Activated CD4-positive, alpha-beta memory T cell treated with anti-CD3 and anti-CD28 coated beads for 36 hours (primary cell): Measurements from ENCODE around the gene MYT1. TPM values are rescaled to one million over a fixed set of nuclear protein-coding genes. Genes with fewer than 3 reads are reported as not detected.

Experiments used
- CTCF ChIA-PET: fragments of 350-600 bp; sonication (Branson Sonifier 250); formaldehyde crosslinking; loops from one replicate; lab custom pipeline; 2021; ENCODE audit warnings: antibody characterized with exemption, inconsistent platforms; lab: Charles Lee
- POLR2A ChIA-PET: fragments of 350-600 bp; sonication (Branson Sonifier 250); formaldehyde crosslinking; loops from one replicate; lab custom pipeline; 2021; ENCODE audit warnings: antibody characterized with exemption; lab: Charles Lee
- DNase-seq: peaks from one replicate; pipeline ENCODE4 v3.0.0-alpha.2; 2020
- H3K27ac Mint-ChIP-seq: one replicate; pipeline ENCODE4 v1.8.0; 2021; ENCODE audit warnings: mixed read lengths
- H3K27me3 Mint-ChIP-seq: one replicate; pipeline ENCODE4 v1.8.0; 2021; ENCODE audit warnings: mixed read lengths
- H3K36me3 Mint-ChIP-seq: one replicate; pipeline ENCODE4 v1.8.0; 2021; ENCODE audit warnings: mixed read lengths
- H3K4me1 Mint-ChIP-seq: one replicate; pipeline ENCODE4 v1.8.0; 2021; ENCODE audit warnings: low read depth, mixed read lengths
- H3K4me3 Mint-ChIP-seq: one replicate; pipeline ENCODE4 v1.8.0; 2021; ENCODE audit warnings: mild to moderate bottlenecking, mixed read lengths
- H3K9me3 Mint-ChIP-seq: one replicate; pipeline ENCODE4 v1.8.0; 2021; ENCODE audit warnings: mixed read lengths
- intact Hi-C: fragments of 100-400 bp; cut with micrococcal nuclease; formaldehyde crosslinking; loops from one replicate; pipeline ENCODE4 v1.15.1; 2023
- total RNA-seq, 2 experiments: library from RNA; stranded (reverse); gene quantifications; one replicate each; pipeline ENCODE4 v1.2.3, GENCODE V29; 2021

The MYT1 gene
- total RNA-seq, 2 experiments from 2014 or later, result not detected

GRCh38 chr20:64151633-64152530 is 12.4 kb upstream of the MYT1 start:
- POLR2A ChIA-PET, result no interaction called here
- intact Hi-C loops, result no loop called here
- Mint-ChIP-seq H3K36me3 (no peaks in the 10 kb centered on the region), H3K9me3 (no peaks in the 10 kb centered on the region), H3K27me3 (no peaks in the 10 kb centered on the region), H3K4me1 (no peaks in the 10 kb centered on the region), H3K4me3 (no peak overlapping the region), H3K27ac (no peak overlapping the region)
- no peak for DNase-seq
- CTCF ChIA-PET, result no interaction called here

- H3K36me3 Mint-ChIP-seq, result no peaks in the 10 kb centered on the region
- CTCF ChIA-PET, result no interaction called here
- no peaks in the 10 kb centered on the region for H3K27me3 Mint-ChIP-seq
- H3K9me3 Mint-ChIP-seq, result no peaks in the 10 kb centered on the region
- H3K4me3 Mint-ChIP-seq, result no peak overlapping the region
- POLR2A ChIA-PET, result no interaction called here
- intact Hi-C loops, result no loop called here
- no peak for DNase-seq
- H3K4me1 Mint-ChIP-seq, result no peaks in the 10 kb centered on the region
- H3K27ac Mint-ChIP-seq, result no peak overlapping the region
These were observed 11.3 kb upstream of the MYT1 start for GRCh38 chr20:64152906-64153305.

GRCh38 chr20:64153410-64153809 is 10.8 kb upstream of the MYT1 start:
- DNase-seq, result no peak
- Mint-ChIP-seq H3K36me3 (no peaks in the 10 kb centered on the region), H3K27me3 (no peaks in the 10 kb centered on the region), H3K4me1 (no peaks in the 10 kb centered on the region), H3K9me3 (no peaks in the 10 kb centered on the region), H3K4me3 (no peak overlapping the region), H3K27ac (no peak overlapping the region)
- ChIA-PET CTCF (interaction anchor here (0.6 kb wide), 1 partner anchor 373 kb away, joined by 5 read pairs; no protein-coding TSS in a partner anchor), POLR2A (no interaction called here)
- intact Hi-C loops, result no loop called here

- no peaks in the 10 kb centered on the region for H3K4me1 Mint-ChIP-seq
- CTCF ChIA-PET, result interaction anchor here (0.6 kb wide), 1 partner anchor 374 kb away, joined by 5 read pairs; no protein-coding TSS in a partner anchor
- H3K27ac Mint-ChIP-seq, result no peak overlapping the region
- intact Hi-C loops, result no loop called here
- POLR2A ChIA-PET, result no interaction called here
- no peaks in the 10 kb centered on the region for H3K36me3 Mint-ChIP-seq
- DNase-seq, result no peak
- peaks cover 2% of the 10 kb centered on the region for H3K27me3 Mint-ChIP-seq
- H3K9me3 Mint-ChIP-seq, result no peaks in the 10 kb centered on the region
- no peak overlapping the region for H3K4me3 Mint-ChIP-seq
These were observed 10.2 kb upstream of the MYT1 start for GRCh38 chr20:64153861-64154589.

- DNase-seq, result no peak
- no peaks in the 10 kb centered on the region for H3K4me1 Mint-ChIP-seq
- peaks cover 6% of the 10 kb centered on the region for H3K27me3 Mint-ChIP-seq
- no peak overlapping the region for H3K4me3 Mint-ChIP-seq
- CTCF ChIA-PET, result no interaction called here
- POLR2A ChIA-PET, result no interaction called here
- H3K9me3 Mint-ChIP-seq, result no peaks in the 10 kb centered on the region
- no peak overlapping the region for H3K27ac Mint-ChIP-seq
- intact Hi-C loops, result no loop called here
- no peaks in the 10 kb centered on the region for H3K36me3 Mint-ChIP-seq
These were observed 9.5 kb upstream of the MYT1 start for GRCh38 chr20:64154590-64155257.

GRCh38 chr20:64155258-64156135 is 8.8 kb upstream of the MYT1 start:
- no peaks in the 10 kb centered on the region for H3K9me3 Mint-ChIP-seq
- no peak overlapping the region for H3K4me3 Mint-ChIP-seq
- no peaks in the 10 kb centered on the region for H3K36me3 Mint-ChIP-seq
- H3K27ac Mint-ChIP-seq, result no peak overlapping the region
- no peaks in the 10 kb centered on the region for H3K4me1 Mint-ChIP-seq
- DNase-seq, result no peak
- peaks cover 12% of the 10 kb centered on the region for H3K27me3 Mint-ChIP-seq
- intact Hi-C loops, result no loop called here
- POLR2A ChIA-PET, result interaction anchor here (0.6 kb wide), 1 partner anchor 73 kb away, joined by 3 read pairs; no protein-coding TSS in a partner anchor
- CTCF ChIA-PET, result no interaction called here

- Mint-ChIP-seq H3K4me3 (no peak overlapping the region), H3K36me3 (no peaks in the 10 kb centered on the region), H3K27me3 (peaks cover 19% of the 10 kb centered on the region), H3K4me1 (no peaks in the 10 kb centered on the region), H3K9me3 (no peaks in the 10 kb centered on the region), H3K27ac (no peak overlapping the region)
- no peak for DNase-seq
- intact Hi-C loops, result no loop called here
- CTCF ChIA-PET, result no interaction called here
- POLR2A ChIA-PET, result no interaction called here
These were observed 7.9 kb upstream of the MYT1 start for GRCh38 chr20:64156136-64156885.

- ChIA-PET POLR2A (no interaction called here), CTCF (no interaction called here)
- no peak overlapping the region for H3K27ac Mint-ChIP-seq
- intact Hi-C loops, result no loop called here
- no peaks in the 10 kb centered on the region for H3K36me3 Mint-ChIP-seq
- no peak overlapping the region for H3K4me3 Mint-ChIP-seq
- no peak for DNase-seq
- no peaks in the 10 kb centered on the region for H3K9me3 Mint-ChIP-seq
- no peaks in the 10 kb centered on the region for H3K4me1 Mint-ChIP-seq
- peaks cover 27% of the 10 kb centered on the region for H3K27me3 Mint-ChIP-seq
These were observed 7.1 kb upstream of the MYT1 start for GRCh38 chr20:64156886-64157875.

GRCh38 chr20:64157878-64158277 is 6.4 kb upstream of the MYT1 start:
- POLR2A ChIA-PET, result no interaction called here
- Mint-ChIP-seq H3K4me3 (no peak overlapping the region), H3K9me3 (no peaks in the 10 kb centered on the region), H3K27me3 (peaks cover 31% of the 10 kb centered on the region), H3K36me3 (no peaks in the 10 kb centered on the region), H3K27ac (no peak overlapping the region), H3K4me1 (no peaks in the 10 kb centered on the region)
- DNase-seq, result no peak
- CTCF ChIA-PET, result no interaction called here
- intact Hi-C loops, result no loop called here
